Activated B cell treated with CpG ODN at 0.5 μM for 24 hours (primary cell): ENCODE results near the gene HOXB6. TPM values are rescaled to one million over a fixed set of nuclear protein-coding genes. Genes with fewer than 3 reads are reported as not detected.

Experiments used
- ATAC-seq: fragments of 200-7000 bp; cut with Tn5 transposase; one replicate; pipeline ENCODE4 v1.10.0; 2021; ENCODE audit warnings: low read depth, mild to moderate bottlenecking, moderate library complexity
- CTCF ChIA-PET: fragments of 350-600 bp; sonication (Branson Sonifier 250); formaldehyde crosslinking; loops from one replicate; lab custom pipeline; 2021; ENCODE audit warnings: antibody characterized with exemption; lab: Charles Lee
- POLR2A ChIA-PET: fragments of 350-600 bp; sonication (Branson Sonifier 250); formaldehyde crosslinking; loops from one replicate; lab custom pipeline; 2021; ENCODE audit warnings: antibody characterized with exemption; lab: Charles Lee
- DNase-seq: peaks from one replicate; pipeline ENCODE4 v3.0.0; 2022
- H3K27ac Mint-ChIP-seq: one replicate; pipeline ENCODE4 v1.8.0; 2020; ENCODE audit warnings: mixed read lengths
- H3K27me3 Mint-ChIP-seq: one replicate; pipeline ENCODE4 v1.8.0; 2021; ENCODE audit warnings: mixed read lengths
- H3K36me3 Mint-ChIP-seq: one replicate; pipeline ENCODE4 v1.8.0; 2021; ENCODE audit warnings: low read depth, mixed read lengths
- H3K4me1 Mint-ChIP-seq: one replicate; pipeline ENCODE4 v1.8.0; 2021; ENCODE audit warnings: mixed read lengths
- H3K4me3 Mint-ChIP-seq: one replicate; pipeline ENCODE4 v1.8.0; 2020; ENCODE audit warnings: mild to moderate bottlenecking, mixed read lengths
- H3K9me3 Mint-ChIP-seq: one replicate; pipeline ENCODE4 v1.8.0; 2020; ENCODE audit warnings: mixed read lengths
- CTCF ChIP-seq: fragments of 200-600 bp; IDR thresholded peaks from one replicate; pipeline ENCODE4 v1.8.0; 2022; ENCODE audit warnings: antibody characterized with exemption, mild to moderate bottlenecking
- intact Hi-C: fragments of 100-400 bp; cut with micrococcal nuclease; formaldehyde crosslinking; loops from one replicate; pipeline ENCODE4 v1.15.1; 2024
- total RNA-seq: library from RNA; stranded (reverse); gene quantifications from 2 replicates; pipeline ENCODE4 v1.2.3, GENCODE V29; 2022

The HOXB6 gene
- total RNA-seq, 1 donor from 2014 or later: not detected

- TF ChIP-seq CTCF: no peak
- no peaks in the 10 kb centered on the region for H3K36me3 Mint-ChIP-seq
- no peak overlapping the region for H3K27ac Mint-ChIP-seq
- ATAC-seq (no peak), DNase-seq (no peak)
- no peak overlapping the region for H3K4me3 Mint-ChIP-seq
- CTCF ChIA-PET: interaction anchor here (0.6 kb wide), 1 partner anchor 250 kb away, joined by 3 read pairs; no protein-coding TSS in a partner anchor
- H3K27me3 Mint-ChIP-seq: peaks cover 23% of the 10 kb centered on the region
- POLR2A ChIA-PET: no interaction called here
- H3K9me3 Mint-ChIP-seq: no peaks in the 10 kb centered on the region
- H3K4me1 Mint-ChIP-seq: peaks cover 4% of the 10 kb centered on the region
- intact Hi-C loops: loop anchor here (2.0 kb wide), 1 partner anchor 13 kb away; no protein-coding TSS in a partner anchor
Observed at GRCh38 chr17:48565925-48566710, 38.7 kb downstream of the HOXB6 start.

GRCh38 chr17:48565022-48565554 lies 39.7 kb downstream of the HOXB6 start:
- Mint-ChIP-seq H3K27me3 (peaks cover 25% of the 10 kb centered on the region), H3K27ac (no peak overlapping the region), H3K9me3 (no peaks in the 10 kb centered on the region), H3K36me3 (no peaks in the 10 kb centered on the region), H3K4me3 (no peak overlapping the region), H3K4me1 (peaks cover 4% of the 10 kb centered on the region)
- POLR2A ChIA-PET: no interaction called here
- ATAC-seq: no peak
- intact Hi-C loops: no loop called here
- CTCF ChIA-PET: no interaction called here
- TF ChIP-seq CTCF: no peak
- DNase-seq: no peak

- CTCF ChIA-PET: no interaction called here
- no peak for ATAC-seq
- H3K4me1 Mint-ChIP-seq: peaks cover 4% of the 10 kb centered on the region
- no peak for DNase-seq
- H3K36me3 Mint-ChIP-seq: no peaks in the 10 kb centered on the region
- no peak for TF ChIP-seq CTCF
- H3K27me3 Mint-ChIP-seq: peaks cover 20% of the 10 kb centered on the region
- H3K4me3 Mint-ChIP-seq: no peak overlapping the region
- POLR2A ChIA-PET: no interaction called here
- intact Hi-C loops: no loop called here
- H3K27ac Mint-ChIP-seq: no peak overlapping the region
- H3K9me3 Mint-ChIP-seq: no peaks in the 10 kb centered on the region
Observed at GRCh38 chr17:48564188-48565021, 40.4 kb downstream of the HOXB6 start.

GRCh38 chr17:48563867-48564187 lies 41.0 kb downstream of the HOXB6 start:
- ATAC-seq (no peak), DNase-seq (no peak)
- Mint-ChIP-seq H3K36me3 (no peaks in the 10 kb centered on the region), H3K4me3 (no peak overlapping the region), H3K27ac (no peak overlapping the region), H3K4me1 (peaks cover 4% of the 10 kb centered on the region), H3K27me3 (peaks cover 16% of the 10 kb centered on the region), H3K9me3 (no peaks in the 10 kb centered on the region)
- POLR2A ChIA-PET: no interaction called here
- CTCF ChIA-PET: no interaction called here
- TF ChIP-seq CTCF: no peak
- intact Hi-C loops: no loop called here

DNA sequence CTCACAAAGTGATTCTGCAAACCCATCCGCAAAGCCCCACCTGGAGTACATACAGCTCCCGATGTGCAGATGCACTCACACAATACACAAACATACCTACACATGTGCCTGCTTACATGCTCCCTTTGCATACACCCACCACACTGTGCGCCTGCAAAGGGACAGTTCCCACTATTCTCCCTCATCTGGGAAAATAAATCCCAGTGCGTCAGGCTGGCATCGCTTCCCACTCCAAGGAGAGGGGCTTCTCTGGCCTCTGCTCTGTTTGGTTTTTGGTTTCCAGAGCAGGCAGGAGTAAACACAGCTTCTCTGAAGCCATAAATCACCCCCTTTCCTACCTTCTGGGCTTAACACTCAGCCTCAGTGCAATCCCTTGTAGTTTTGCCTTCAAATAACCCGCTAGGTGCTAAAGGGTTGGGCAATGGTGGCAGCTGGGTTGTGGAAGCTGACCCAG lies 41.4 kb downstream of the HOXB6 start:
- no peak for ATAC-seq

More for the DNA sequence above, 41.4 kb downstream of the HOXB6 start:
- no peak for TF ChIP-seq CTCF
- H3K27me3 Mint-ChIP-seq: peaks cover 16% of the 10 kb centered on the region
- intact Hi-C loops: no loop called here
- H3K4me1 Mint-ChIP-seq: peaks cover 2% of the 10 kb centered on the region
- POLR2A ChIA-PET: no interaction called here
- H3K4me3 Mint-ChIP-seq: no peak overlapping the region
- H3K27ac Mint-ChIP-seq: no peak overlapping the region
- CTCF ChIA-PET: no interaction called here
- DNase-seq: no peak
- no peaks in the 10 kb centered on the region for H3K9me3 Mint-ChIP-seq
- no peaks in the 10 kb centered on the region for H3K36me3 Mint-ChIP-seq
